Upper lobe of right lung (tissue), 1 donor: Measurements from ENCODE around the gene MICAL1. TPM values are rescaled to one million over a fixed set of nuclear protein-coding genes. Genes with fewer than 3 reads are reported as not detected.
A peak's percentile ranks its signal among the peaks of the same experiment; 100 is the strongest.

Experiments
- ATAC-seq: fragments of 200-7000 bp; cut with Tn5 transposase; one replicate; pipeline ENCODE4 v1.9.1; 2020; ENCODE audit warnings: mild to moderate bottlenecking, moderate library complexity
- DNase-seq: peaks from one replicate; pipeline ENCODE4 v3.0.0-alpha.2; 2020
- H3K27ac ChIP-seq: fragments of 200-600 bp; one replicate; pipeline ENCODE4 v1.8.0; 2022
- H3K27me3 ChIP-seq: fragments of 200-600 bp; one replicate; pipeline ENCODE4 v1.8.0; 2022; ENCODE audit warnings: mild to moderate bottlenecking
- H3K36me3 ChIP-seq: fragments of 200-600 bp; one replicate; pipeline ENCODE4 v1.8.0; 2022
- H3K4me1 ChIP-seq: fragments of 200-600 bp; one replicate; pipeline ENCODE4 v1.8.0; 2022
- H3K4me3 ChIP-seq: fragments of 200-600 bp; one replicate; pipeline ENCODE4 v1.8.0; 2022; ENCODE audit warnings: mild to moderate bottlenecking
- H3K9me3 ChIP-seq: fragments of 200-600 bp; one replicate; pipeline ENCODE4 v1.8.0; 2022
- intact Hi-C: fragments of 100-400 bp; cut with DNase I; formaldehyde crosslinking; loops from one replicate; pipeline ENCODE4 v1.11.0; 2022
- total RNA-seq: library from RNA; stranded (reverse); fragmentation: NEBNext Ultra II Directional; extraction: Animal tissue kit (Norgen Biotek cat#: 25700); gene quantifications from one replicate; pipeline ENCODE4 v1.2.1, GENCODE V29; 2021
- TF ChIP-seq, protein P1 (sequence below): fragments of 200-600 bp; IDR thresholded peaks from one replicate; pipeline ENCODE4 v1.8.0; 2022; ENCODE audit warnings: antibody characterized with exemption
- donor health status: DM: no; HTN: yes; CAD: no; lungs with severe emphysema.

Gene MICAL1
- total RNA-seq, 1 donor from 2014 or later: 53.6 TPM

DNA sequence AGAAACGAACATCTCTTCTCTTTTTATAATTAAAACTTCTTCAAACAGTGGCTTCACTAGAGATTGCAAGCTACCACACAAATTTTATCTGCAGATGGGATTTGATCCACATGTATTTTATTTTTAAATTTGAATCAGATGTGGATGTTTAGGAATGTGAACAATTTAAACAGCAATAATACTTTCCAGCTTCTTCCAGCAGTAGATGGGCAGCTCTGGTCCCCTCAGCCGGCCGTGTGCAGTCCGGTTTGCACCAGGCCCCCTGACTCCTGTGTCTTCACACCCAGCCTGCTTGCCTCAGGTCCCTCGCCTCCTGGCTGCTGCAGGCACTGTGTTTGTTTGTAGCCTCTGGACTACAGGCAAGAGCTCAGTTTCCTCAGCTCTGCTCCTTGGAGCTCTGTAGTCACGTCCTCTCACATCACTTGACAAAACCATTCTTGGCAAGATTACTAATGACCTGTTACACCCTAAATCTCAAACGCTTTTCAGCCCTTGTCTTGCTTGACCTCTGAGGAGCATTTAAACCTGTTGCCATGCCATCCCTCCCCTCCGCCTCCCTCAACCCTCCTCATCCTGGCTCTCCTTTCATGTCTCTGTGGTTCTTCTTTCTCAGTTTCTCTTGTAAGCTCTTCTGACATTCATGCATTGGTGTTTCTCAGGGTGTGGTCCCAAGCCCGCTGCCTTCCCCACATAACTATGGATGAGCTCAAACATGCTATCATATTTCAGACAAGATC, 40.6 kb upstream of the MICAL1 start:
- intact Hi-C loops: no loop called here
- ATAC-seq (no peak), DNase-seq (no peak)
- Histone ChIP-seq H3K36me3 (no peaks in the 10 kb centered on the region), H3K4me1 (peaks cover 5% of the 10 kb centered on the region), H3K9me3 (no peaks in the 10 kb centered on the region), H3K4me3 (no peak overlapping the region), H3K27me3 (no peaks in the 10 kb centered on the region), H3K27ac (no peak overlapping the region)
- TF ChIP-seq, protein P1, sequence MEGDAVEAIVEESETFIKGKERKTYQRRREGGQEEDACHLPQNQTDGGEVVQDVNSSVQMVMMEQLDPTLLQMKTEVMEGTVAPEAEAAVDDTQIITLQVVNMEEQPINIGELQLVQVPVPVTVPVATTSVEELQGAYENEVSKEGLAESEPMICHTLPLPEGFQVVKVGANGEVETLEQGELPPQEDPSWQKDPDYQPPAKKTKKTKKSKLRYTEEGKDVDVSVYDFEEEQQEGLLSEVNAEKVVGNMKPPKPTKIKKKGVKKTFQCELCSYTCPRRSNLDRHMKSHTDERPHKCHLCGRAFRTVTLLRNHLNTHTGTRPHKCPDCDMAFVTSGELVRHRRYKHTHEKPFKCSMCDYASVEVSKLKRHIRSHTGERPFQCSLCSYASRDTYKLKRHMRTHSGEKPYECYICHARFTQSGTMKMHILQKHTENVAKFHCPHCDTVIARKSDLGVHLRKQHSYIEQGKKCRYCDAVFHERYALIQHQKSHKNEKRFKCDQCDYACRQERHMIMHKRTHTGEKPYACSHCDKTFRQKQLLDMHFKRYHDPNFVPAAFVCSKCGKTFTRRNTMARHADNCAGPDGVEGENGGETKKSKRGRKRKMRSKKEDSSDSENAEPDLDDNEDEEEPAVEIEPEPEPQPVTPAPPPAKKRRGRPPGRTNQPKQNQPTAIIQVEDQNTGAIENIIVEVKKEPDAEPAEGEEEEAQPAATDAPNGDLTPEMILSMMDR: no peak

DNA sequence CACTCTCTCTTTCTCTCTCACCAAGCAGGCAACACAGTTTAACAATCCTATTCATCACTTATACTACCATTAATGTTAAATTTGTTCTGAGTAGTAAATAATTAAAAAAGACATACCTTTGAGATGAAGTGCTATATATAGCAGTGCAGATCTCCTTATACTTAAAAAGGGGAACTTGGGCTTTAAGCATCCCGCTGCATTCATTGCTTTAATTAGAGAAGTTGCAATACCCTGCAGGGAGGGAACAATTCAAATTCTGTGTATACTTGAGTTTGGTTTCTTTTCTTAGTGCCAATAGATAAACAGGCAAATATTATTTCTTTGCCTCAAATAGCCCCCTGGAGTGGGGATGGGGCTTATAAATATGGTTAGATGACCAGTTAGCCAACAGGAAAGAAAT, 38.3 kb upstream of the MICAL1 start:
- no peaks in the 10 kb centered on the region for H3K36me3 ChIP-seq
- peaks cover 5% of the 10 kb centered on the region for H3K4me1 ChIP-seq
- DNase-seq: no peak
- ATAC-seq: no peak
- TF ChIP-seq, protein P1: no peak
- H3K9me3 ChIP-seq: no peaks in the 10 kb centered on the region
- H3K4me3 ChIP-seq: no peak overlapping the region
- H3K27ac ChIP-seq: no peak overlapping the region
- intact Hi-C loops: no loop called here
- no peaks in the 10 kb centered on the region for H3K27me3 ChIP-seq

DNA sequence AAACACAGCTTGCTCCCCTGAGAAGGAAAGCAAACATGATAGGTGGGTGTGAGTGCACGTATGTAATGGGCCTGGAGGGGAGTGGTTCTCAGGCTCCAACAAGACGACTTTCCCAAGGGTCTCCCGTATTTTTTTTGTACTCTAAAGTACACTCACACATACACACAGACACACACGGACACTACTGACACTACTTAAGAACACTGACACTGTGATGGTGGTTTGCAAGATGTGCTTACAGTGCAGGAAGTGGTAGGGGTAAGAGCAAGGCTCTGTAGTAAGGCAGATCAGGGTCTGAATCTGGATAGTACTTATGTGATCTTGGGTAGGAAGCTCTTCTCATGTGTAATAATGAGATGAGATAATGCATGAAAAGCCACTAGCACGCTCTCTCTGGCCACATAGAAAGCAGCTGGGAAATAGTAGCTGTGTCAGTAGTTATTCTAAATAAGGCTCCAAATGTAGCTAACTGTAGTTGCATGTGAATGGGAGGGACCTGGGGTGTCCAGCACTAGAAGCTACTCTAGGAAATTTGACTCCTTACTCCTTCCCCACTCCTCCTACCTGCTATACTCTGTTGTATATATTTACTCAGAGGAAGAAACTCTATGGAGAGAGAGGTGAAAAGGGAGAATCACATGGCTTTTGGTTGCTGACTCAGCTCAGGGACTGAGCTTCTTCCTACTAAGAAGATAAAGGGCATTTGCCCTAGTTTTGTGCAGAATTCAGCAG, 35.8 kb upstream of the MICAL1 start:
- peak overlapping the region; percentile 42 for H3K27ac ChIP-seq
- H3K4me1 ChIP-seq: peaks cover 5% of the 10 kb centered on the region
- H3K4me3 ChIP-seq: no peak overlapping the region
- TF ChIP-seq, protein P1: no peak
- DNase-seq (no peak), ATAC-seq (peak; percentile 61)
- H3K9me3 ChIP-seq: no peaks in the 10 kb centered on the region
- no peaks in the 10 kb centered on the region for H3K27me3 ChIP-seq
- intact Hi-C loops: no loop called here
- H3K36me3 ChIP-seq: no peaks in the 10 kb centered on the region

DNA sequence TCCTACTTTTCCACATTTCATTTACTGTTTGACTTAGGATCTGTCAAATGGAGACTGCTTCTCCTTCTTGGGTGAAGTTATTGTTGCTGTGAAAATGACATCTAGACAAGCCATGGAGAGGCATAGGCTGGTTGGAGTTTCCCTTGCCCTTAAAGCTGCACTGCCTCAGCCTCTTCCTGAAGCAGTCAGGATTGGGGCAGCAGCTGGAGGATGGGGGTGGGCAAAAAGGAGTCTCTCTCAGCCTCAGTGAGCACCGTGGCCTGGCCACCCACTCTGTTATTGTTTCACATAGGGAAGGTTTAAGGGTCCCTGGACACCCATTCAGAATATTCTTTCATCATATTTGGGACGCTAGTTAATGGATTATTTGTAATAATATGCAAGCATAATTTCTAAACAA, 35.1 kb upstream of the MICAL1 start:
- Histone ChIP-seq H3K9me3 (no peaks in the 10 kb centered on the region), H3K27me3 (no peaks in the 10 kb centered on the region), H3K36me3 (no peaks in the 10 kb centered on the region), H3K4me1 (peaks cover 5% of the 10 kb centered on the region), H3K4me3 (no peak overlapping the region), H3K27ac (peak overlapping the region; percentile 24)
- intact Hi-C loops: no loop called here
- TF ChIP-seq, protein P1: no peak
- DNase-seq (no peak), ATAC-seq (no peak)

DNA sequence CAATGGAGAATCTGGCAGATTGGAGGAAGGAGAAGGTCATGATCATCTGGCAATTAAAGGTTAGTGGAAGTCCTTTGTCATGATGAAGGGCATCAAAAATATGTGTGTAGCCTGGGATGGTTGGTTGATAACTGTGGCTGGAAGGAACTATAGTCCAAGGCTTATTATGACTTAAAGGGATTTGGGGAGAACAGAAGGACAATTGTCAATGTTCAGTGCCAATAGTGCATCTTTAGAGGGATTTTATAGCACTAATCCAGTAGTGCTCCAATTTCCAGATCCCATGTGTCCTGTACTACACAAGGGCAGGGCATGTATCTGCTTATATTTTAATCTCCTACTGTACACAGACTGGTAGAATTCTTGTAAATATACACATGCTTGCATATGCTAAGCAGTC, 32.4 kb upstream of the MICAL1 start:
- DNase-seq (no peak), ATAC-seq (no peak)
- H3K9me3 ChIP-seq: no peaks in the 10 kb centered on the region
- no peaks in the 10 kb centered on the region for H3K27me3 ChIP-seq
- TF ChIP-seq, protein P1: no peak
- intact Hi-C loops: no loop called here
- no peak overlapping the region for H3K27ac ChIP-seq
- no peak overlapping the region for H3K4me3 ChIP-seq
- peaks cover 5% of the 10 kb centered on the region for H3K4me1 ChIP-seq
- H3K36me3 ChIP-seq: no peaks in the 10 kb centered on the region
